GM23338 (cell line): ENCODE data around the gene ST6GALNAC4. TPM values are rescaled to one million over a fixed set of nuclear protein-coding genes. Genes with fewer than 3 reads are reported as not detected.

Source experiments
- ATAC-seq: fragments of 200-7000 bp; cut with Tn5 transposase; 3 replicates; pipeline ENCODE4 v1.9.1; 2020
- DNase-seq: peaks from one replicate; pipeline ENCODE4 v3.0.0-alpha.2; 2015; ENCODE audit warnings: low spot score
- H2AFZ ChIP-seq: fragments of 200-600 bp; sonication (generic); 2 replicates; pipeline ENCODE4 v1.8.0; 2016; ENCODE audit warnings: antibody characterized with exemption, mild to moderate bottlenecking, moderate library complexity
- H3F3A ChIP-seq: fragments of 200-600 bp; sonication (generic); replicated peaks from 2 replicates; pipeline ENCODE4 v1.8.0; 2017; ENCODE audit warnings: antibody characterized with exemption, mixed run types, low read depth
- H3K27ac ChIP-seq: fragments of 200-600 bp; sonication (generic); 2 replicates; pipeline ENCODE4 v1.6.1; 2016; ENCODE audit warnings: low read depth
- H3K27me3 ChIP-seq: fragments of 200-600 bp; sonication (generic); 2 replicates; pipeline ENCODE4 v1.8.0; 2016; ENCODE audit warnings: mild to moderate bottlenecking, mixed run types, moderate library complexity; ENCODE audit not compliant: insufficient read depth
- H3K36me3 ChIP-seq: fragments of 200-600 bp; sonication (generic); 2 replicates; pipeline ENCODE4 v1.8.0; 2016; ENCODE audit warnings: mild to moderate bottlenecking; ENCODE audit not compliant: insufficient read depth
- H3K4me1 ChIP-seq: fragments of 200-600 bp; sonication (generic); 2 replicates; pipeline ENCODE4 v1.8.0; 2016; ENCODE audit warnings: mild to moderate bottlenecking, moderate library complexity; ENCODE audit not compliant: insufficient read depth
- H3K4me2 ChIP-seq: fragments of 200-600 bp; sonication (generic); 2 replicates; pipeline ENCODE4 v1.7.1; 2017; ENCODE audit warnings: mixed run types
- H3K4me3 ChIP-seq: fragments of 200-600 bp; sonication (generic); 2 replicates; pipeline ENCODE4 v1.6.1; 2016; ENCODE audit warnings: mixed run types
- H3K79me2 ChIP-seq: fragments of 200-600 bp; sonication (generic); replicated peaks from 2 replicates; pipeline ENCODE4 v1.8.0; 2017; ENCODE audit warnings: mild to moderate bottlenecking; ENCODE audit not compliant: insufficient read depth
- H3K9me2 ChIP-seq: fragments of 200-600 bp; sonication (generic); 2 replicates; pipeline ENCODE4 v1.8.0; 2017; ENCODE audit not compliant: insufficient read depth
- H4K20me1 ChIP-seq: fragments of 200-600 bp; sonication (generic); replicated peaks from 2 replicates; pipeline ENCODE4 v1.8.0; 2017; ENCODE audit warnings: mild to moderate bottlenecking; ENCODE audit not compliant: insufficient read depth
- H3K27ac Mint-ChIP-seq: 2 replicates; pipeline ENCODE4 v1.8.0; 2020; ENCODE audit warnings: inconsistent platforms, mild to moderate bottlenecking, moderate library complexity, mixed read lengths
- H3K27me3 Mint-ChIP-seq: 3 replicates; pipeline ENCODE4 v1.8.0; 2022; ENCODE audit warnings: low read depth, mild to moderate bottlenecking, moderate library complexity, mixed read lengths, inconsistent platforms; ENCODE audit not compliant: insufficient read depth, poor library complexity
- H3K36me3 Mint-ChIP-seq: 3 replicates; pipeline ENCODE4 v1.8.0; 2021; ENCODE audit warnings: low read depth, mild to moderate bottlenecking, inconsistent platforms, moderate library complexity, mixed read lengths
- H3K4me1 Mint-ChIP-seq: 3 replicates; pipeline ENCODE4 v1.8.0; 2020; ENCODE audit warnings: mild to moderate bottlenecking, inconsistent platforms, mixed read lengths
- H3K4me3 Mint-ChIP-seq: 3 replicates; pipeline ENCODE4 v1.8.0; 2021; ENCODE audit warnings: moderate library complexity, mild to moderate bottlenecking, inconsistent platforms, mixed read lengths
- H3K9me3 Mint-ChIP-seq: 3 replicates; pipeline ENCODE4 v1.8.0; 2020; ENCODE audit warnings: moderate library complexity, mild to moderate bottlenecking, inconsistent platforms, mixed read lengths
- CREB1 ChIP-seq: fragments of 250-450 bp; sonication (Bioruptor Pico); IDR thresholded peaks from 2 replicates; pipeline ENCODE4 v1.5.0; 2020; ENCODE audit warnings: low read depth, mild to moderate bottlenecking, moderate library complexity
- ETS1 ChIP-seq: IDR thresholded peaks from 2 replicates; pipeline ENCODE4 v1.6.1; 2016; ENCODE audit warnings: antibody characterized with exemption
- EZH2 ChIP-seq: fragments of 200-600 bp; sonication (generic); IDR thresholded peaks from one replicate; pipeline ENCODE4 v1.8.0; 2017; ENCODE audit warnings: antibody characterized with exemption, mild to moderate bottlenecking, low read depth; ENCODE audit not compliant: unreplicated experiment
- EZH2phosphoT487 ChIP-seq: fragments of 200-600 bp; sonication (generic); IDR thresholded peaks from one replicate; pipeline ENCODE4 v1.8.1; 2018; ENCODE audit warnings: antibody characterized with exemption; ENCODE audit not compliant: unreplicated experiment
- JUNB ChIP-seq: IDR thresholded peaks from one replicate; pipeline ENCODE4 v1.6.1; 2016; ENCODE audit warnings: antibody characterized with exemption; ENCODE audit not compliant: unreplicated experiment
- NANOG ChIP-seq: IDR thresholded peaks from 2 replicates; pipeline ENCODE4 v1.6.1; 2016; ENCODE audit warnings: antibody characterized with exemption, borderline replicate concordance
- POLR2AphosphoS5 ChIP-seq: IDR thresholded peaks from 2 replicates; pipeline ENCODE4 v1.6.1; 2016; ENCODE audit warnings: antibody characterized with exemption, low read depth
- REST ChIP-seq: IDR thresholded peaks from one replicate; pipeline ENCODE4 v1.6.1; 2018; ENCODE audit warnings: antibody characterized with exemption; ENCODE audit not compliant: unreplicated experiment
- ZNF114 ChIP-seq: fragments of 250-450 bp; sonication (Bioruptor Pico); IDR thresholded peaks from 2 replicates; pipeline ENCODE4 v1.5.0; 2020; ENCODE audit warnings: mild to moderate bottlenecking, moderate library complexity
- ZNF331 ChIP-seq: fragments of 250-450 bp; sonication (Bioruptor Pico); IDR thresholded peaks from 2 replicates; pipeline ENCODE4 v1.5.0; 2020; ENCODE audit warnings: low read depth, mild to moderate bottlenecking, moderate library complexity
- ZNF462 ChIP-seq: fragments of 250-450 bp; sonication (Bioruptor Pico); IDR thresholded peaks from 2 replicates; pipeline ENCODE4 v1.5.0; 2020; ENCODE audit warnings: mild to moderate bottlenecking, moderate library complexity
- polyA plus RNA-seq: library from polyadenylated mRNA; unstranded; fragments of >200 nt; fragmentation: Nextera tagmentation; extraction: Ambion mirVana; gene quantifications from 2 replicates; pipeline ENCODE4 v1.2.1, GENCODE V29; 2016
- total RNA-seq: library from RNA; depleted of rRNA; stranded (reverse); fragments of >200 nt; shearing (Covaris generic); gene quantifications from 2 replicates; pipeline ENCODE4 v1.2.3, GENCODE V29; 2014

ST6GALNAC4 gene
- total and polyA plus RNA-seq, 2 experiments from 2014 or later, result 8.1 to 35.3 TPM

- TF ChIP-seq NANOG, result no peak
- no peak for TF ChIP-seq EZH2
- no peak for TF ChIP-seq JUNB
- no peak for TF ChIP-seq ZNF114 (CRISPR knock-in tag)
- no peak for TF ChIP-seq EZH2phosphoT487
- TF ChIP-seq CREB1, result no peak
- no peak for TF ChIP-seq ETS1
Measured at GRCh38 chr9:127965953-127966352, 49.1 kb upstream of the ST6GALNAC4 start (continued).

GRCh38 chr9:127963359-127964064, 46.7 kb upstream of the ST6GALNAC4 start:
- peaks cover 17% of the 10 kb centered on the region for H3K27me3 Mint-ChIP-seq
- H4K20me1 ChIP-seq, result peaks cover 22% of the 10 kb centered on the region
- no peaks in the 10 kb centered on the region for H3K9me2 ChIP-seq
- H3K36me3 Mint-ChIP-seq, result peaks cover 2% of the 10 kb centered on the region; the same call in 1 of the 3 replicates
- H3K4me2 ChIP-seq, result no peak overlapping the region
- no peak for DNase-seq
- H3K79me2 ChIP-seq, result peaks cover 99% of the 10 kb centered on the region
- 0 out of 2 replicates have a peak overlapping the region, but pooled peaks have one; percentile 26 for H3K27ac ChIP-seq
- H3K27me3 ChIP-seq, result no peaks in the 10 kb centered on the region
- H3K4me1 ChIP-seq, result peaks cover 21% of the 10 kb centered on the region
- no peak overlapping the region for H3K4me3 Mint-ChIP-seq
- H3K4me1 Mint-ChIP-seq, result peaks cover 71% of the 10 kb centered on the region
- H3K36me3 ChIP-seq, result no peaks in the 10 kb centered on the region
- H3K9me3 Mint-ChIP-seq, result no peaks in the 10 kb centered on the region
- no peak for ATAC-seq
- no peak overlapping the region for H2AFZ ChIP-seq
- peak overlapping the region; percentile 44 for H3K27ac Mint-ChIP-seq
- 0 out of 2 replicates have a peak, but pooled peaks cover 5% of the 10 kb centered on the region for H3F3A ChIP-seq
- no peak overlapping the region for H3K4me3 ChIP-seq
- TF ChIP-seq ZNF331 (CRISPR knock-in tag) (no peak), ZNF462 (CRISPR knock-in tag) (no peak), REST (no peak), EZH2phosphoT487 (no peak), CREB1 (no peak), NANOG (no peak), ETS1 (no peak), JUNB (no peak), POLR2AphosphoS5 (no peak)
